ENCODE results near the gene ARL11. TPM values are rescaled to one million over a fixed set of nuclear protein-coding genes. Genes with fewer than 3 reads are reported as not detected.

ARL11 gene
- total and polyA plus RNA-seq, 2 experiments from 2014 or later = 0.10 TPM; not detected in 1

DNA sequence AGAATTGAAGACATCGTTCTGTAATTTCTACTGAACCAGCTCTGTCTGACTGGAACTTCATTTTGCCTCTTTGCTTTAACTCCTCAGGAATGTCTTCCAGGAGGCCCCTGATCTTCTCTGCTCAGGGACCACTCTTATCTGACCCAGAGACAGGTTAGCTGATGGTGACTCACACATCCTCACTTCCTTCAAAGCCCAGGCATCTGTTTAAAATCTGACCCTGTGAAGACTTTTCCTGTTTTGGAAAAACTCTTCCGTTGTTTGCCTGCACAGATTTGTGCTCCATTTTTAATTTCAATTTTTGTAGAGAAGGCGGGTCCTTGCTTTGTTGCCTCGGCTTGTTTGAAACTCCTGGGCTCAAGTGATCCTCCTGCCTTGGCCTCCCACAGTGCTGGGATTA, 1.6 kb downstream of the ARL11 start:
- TF ChIP-seq, protein P1, sequence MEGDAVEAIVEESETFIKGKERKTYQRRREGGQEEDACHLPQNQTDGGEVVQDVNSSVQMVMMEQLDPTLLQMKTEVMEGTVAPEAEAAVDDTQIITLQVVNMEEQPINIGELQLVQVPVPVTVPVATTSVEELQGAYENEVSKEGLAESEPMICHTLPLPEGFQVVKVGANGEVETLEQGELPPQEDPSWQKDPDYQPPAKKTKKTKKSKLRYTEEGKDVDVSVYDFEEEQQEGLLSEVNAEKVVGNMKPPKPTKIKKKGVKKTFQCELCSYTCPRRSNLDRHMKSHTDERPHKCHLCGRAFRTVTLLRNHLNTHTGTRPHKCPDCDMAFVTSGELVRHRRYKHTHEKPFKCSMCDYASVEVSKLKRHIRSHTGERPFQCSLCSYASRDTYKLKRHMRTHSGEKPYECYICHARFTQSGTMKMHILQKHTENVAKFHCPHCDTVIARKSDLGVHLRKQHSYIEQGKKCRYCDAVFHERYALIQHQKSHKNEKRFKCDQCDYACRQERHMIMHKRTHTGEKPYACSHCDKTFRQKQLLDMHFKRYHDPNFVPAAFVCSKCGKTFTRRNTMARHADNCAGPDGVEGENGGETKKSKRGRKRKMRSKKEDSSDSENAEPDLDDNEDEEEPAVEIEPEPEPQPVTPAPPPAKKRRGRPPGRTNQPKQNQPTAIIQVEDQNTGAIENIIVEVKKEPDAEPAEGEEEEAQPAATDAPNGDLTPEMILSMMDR (IDR thresholded peaks at IDR 0.05; ENCODE audit: poor library complexity) = no peak
- TF ChIP-seq EZH2 (IDR thresholded peaks at IDR 0.05; ENCODE audit: borderline replicate concordance) (no peak), EZH2phosphoT487 (IDR thresholded peaks at IDR 0.05; ENCODE audit: low read depth, severe bottlenecking, unreplicated experiment) (no peak)
- H3K27me3 ChIP-seq = no peaks in the 10 kb centered on the region
- H3K4me1 ChIP-seq (ENCODE audit: insufficient read depth) = peaks cover 6% of the 10 kb centered on the region
- WGBS (ENCODE audit: low lambda C conversion rate, missing lambda C conversion rate) = 75% methylated on average over 4 of the region's 4 CpGs
- no peak overlapping the region for H3K27ac ChIP-seq
- no peak overlapping the region for H2AFZ ChIP-seq
- no peak overlapping the region for H3K4me2 ChIP-seq
- no peaks in the 10 kb centered on the region for H3K9me2 ChIP-seq (replicated peaks; ENCODE audit: insufficient read depth)
- H3K79me2 ChIP-seq = no peaks in the 10 kb centered on the region
- no peaks in the 10 kb centered on the region for H3K36me3 ChIP-seq (replicated peaks; ENCODE audit: insufficient read depth, low read depth)
- no peak for DNase-seq (ENCODE audit: low spot score)
- no peaks in the 10 kb centered on the region for H4K20me1 ChIP-seq (ENCODE audit: insufficient read depth, poor library complexity, severe bottlenecking)
- no peak overlapping the region for H3K4me3 ChIP-seq
- H3K9me3 ChIP-seq (ENCODE audit: low read depth) = no peaks in the 10 kb centered on the region

DNA sequence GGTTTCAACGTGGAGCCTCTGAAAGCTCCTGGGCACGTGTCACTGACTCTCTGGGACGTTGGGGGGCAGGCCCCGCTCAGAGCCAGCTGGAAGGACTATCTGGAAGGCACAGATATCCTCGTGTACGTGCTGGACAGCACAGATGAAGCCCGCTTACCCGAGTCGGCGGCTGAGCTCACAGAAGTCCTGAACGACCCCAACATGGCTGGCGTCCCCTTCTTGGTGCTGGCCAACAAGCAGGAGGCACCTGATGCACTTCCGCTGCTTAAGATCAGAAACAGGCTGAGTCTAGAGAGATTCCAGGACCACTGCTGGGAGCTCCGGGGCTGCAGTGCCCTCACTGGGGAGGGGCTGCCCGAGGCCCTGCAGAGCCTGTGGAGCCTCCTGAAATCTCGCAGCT, 2.3 kb downstream of the ARL11 start:
- Histone ChIP-seq H3K9me3 (ENCODE audit: low read depth) (no peaks in the 10 kb centered on the region), H3K36me3 (replicated peaks; ENCODE audit: insufficient read depth, low read depth) (no peaks in the 10 kb centered on the region), H3K9me2 (replicated peaks; ENCODE audit: insufficient read depth) (no peaks in the 10 kb centered on the region)

DNA sequence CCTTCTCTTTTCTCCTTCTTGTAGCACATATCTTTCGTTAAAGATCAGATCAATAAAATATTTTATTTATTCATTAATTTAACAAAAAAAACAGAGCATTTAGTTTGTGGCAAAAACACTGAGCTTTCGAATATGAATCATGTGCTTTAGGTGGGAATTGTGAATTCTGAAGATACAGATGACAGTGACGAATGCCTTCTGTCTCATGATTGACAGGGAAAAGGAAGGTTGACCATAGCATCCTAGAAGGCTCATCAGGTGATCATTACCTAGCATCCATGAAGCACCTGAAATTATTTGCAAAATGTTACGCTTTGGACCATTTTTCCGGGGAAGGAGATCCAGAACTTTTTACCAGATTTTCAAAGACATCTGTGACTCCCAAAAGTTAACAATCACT, 3.8 kb downstream of the ARL11 start:
- Histone ChIP-seq H3K4me2 (no peak overlapping the region), H3K9me3 (ENCODE audit: low read depth) (no peaks in the 10 kb centered on the region), H3K9me2 (replicated peaks; ENCODE audit: insufficient read depth) (no peaks in the 10 kb centered on the region), H3K4me1 (ENCODE audit: insufficient read depth) (no peaks in the 10 kb centered on the region), H3K79me2 (no peaks in the 10 kb centered on the region), H3K4me3 (no peak overlapping the region), H2AFZ (no peak overlapping the region), H3K27me3 (no peaks in the 10 kb centered on the region), H4K20me1 (ENCODE audit: insufficient read depth, poor library complexity, severe bottlenecking) (no peaks in the 10 kb centered on the region), H3K27ac (no peak overlapping the region), H3K36me3 (replicated peaks; ENCODE audit: insufficient read depth, low read depth) (no peaks in the 10 kb centered on the region)
- WGBS (ENCODE audit: low lambda C conversion rate, missing lambda C conversion rate) = 97% methylated on average over 5 of the region's 5 CpGs
- no peak for TF ChIP-seq EZH2phosphoT487 (IDR thresholded peaks at IDR 0.05; ENCODE audit: low read depth, severe bottlenecking, unreplicated experiment)
- no peak for TF ChIP-seq EZH2 (IDR thresholded peaks at IDR 0.05; ENCODE audit: borderline replicate concordance)
- TF ChIP-seq, protein P1 (IDR thresholded peaks at IDR 0.05; ENCODE audit: poor library complexity) = no peak
- DNase-seq (ENCODE audit: low spot score) = no peak

More for the DNA sequence above, 2.3 kb downstream of the ARL11 start:
- Histone ChIP-seq H2AFZ (no peak overlapping the region), H3K27me3 (no peaks in the 10 kb centered on the region), H4K20me1 (ENCODE audit: insufficient read depth, poor library complexity, severe bottlenecking) (no peaks in the 10 kb centered on the region), H3K4me1 (ENCODE audit: insufficient read depth) (peaks cover 3% of the 10 kb centered on the region), H3K27ac (no peak overlapping the region), H3K79me2 (no peaks in the 10 kb centered on the region), H3K4me2 (no peak overlapping the region), H3K4me3 (no peak overlapping the region)
- TF ChIP-seq EZH2 (IDR thresholded peaks at IDR 0.05; ENCODE audit: borderline replicate concordance) = no peak
- TF ChIP-seq EZH2phosphoT487 (IDR thresholded peaks at IDR 0.05; ENCODE audit: low read depth, severe bottlenecking, unreplicated experiment) = no peak
- TF ChIP-seq, protein P1 (IDR thresholded peaks at IDR 0.05; ENCODE audit: poor library complexity) = no peak
- 90% methylated on average over 16 of the region's 16 CpGs for WGBS (ENCODE audit: low lambda C conversion rate, missing lambda C conversion rate)
- no peak for DNase-seq (ENCODE audit: low spot score)

DNA sequence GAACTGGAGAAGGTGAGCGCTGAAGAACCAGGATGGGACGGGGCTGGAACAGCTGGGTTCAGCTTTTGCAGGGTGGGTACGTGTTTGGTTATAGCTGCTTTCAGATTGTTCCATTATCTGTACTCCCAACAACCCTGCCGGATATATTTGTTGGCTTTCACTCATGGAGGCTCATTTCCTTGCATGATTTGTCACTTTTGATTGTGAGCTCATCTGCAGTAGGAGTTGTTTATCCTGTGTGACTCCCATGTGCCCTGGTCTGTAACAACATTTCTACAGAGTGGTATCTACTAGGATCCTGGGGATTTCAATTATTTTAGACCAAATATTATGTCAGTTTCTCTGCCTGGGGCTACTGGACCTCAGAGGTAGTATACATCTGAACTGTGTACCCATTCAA, 5.4 kb downstream of the ARL11 start:
- Histone ChIP-seq H3K4me3 (no peak overlapping the region), H2AFZ (no peak overlapping the region), H3K4me1 (ENCODE audit: insufficient read depth) (no peaks in the 10 kb centered on the region), H3K36me3 (replicated peaks; ENCODE audit: insufficient read depth, low read depth) (no peaks in the 10 kb centered on the region), H3K27me3 (no peaks in the 10 kb centered on the region), H3K9me2 (replicated peaks; ENCODE audit: insufficient read depth) (no peaks in the 10 kb centered on the region), H3K9me3 (ENCODE audit: low read depth) (no peaks in the 10 kb centered on the region), H3K79me2 (no peaks in the 10 kb centered on the region), H4K20me1 (ENCODE audit: insufficient read depth, poor library complexity, severe bottlenecking) (no peaks in the 10 kb centered on the region), H3K4me2 (no peak overlapping the region), H3K27ac (no peak overlapping the region)
- TF ChIP-seq EZH2phosphoT487 (IDR thresholded peaks at IDR 0.05; ENCODE audit: low read depth, severe bottlenecking, unreplicated experiment) (no peak), EZH2 (IDR thresholded peaks at IDR 0.05; ENCODE audit: borderline replicate concordance) (no peak)
- TF ChIP-seq, protein P1 (IDR thresholded peaks at IDR 0.05; ENCODE audit: poor library complexity) = no peak
- 79% methylated on average over 4 of the region's 4 CpGs for WGBS (ENCODE audit: low lambda C conversion rate, missing lambda C conversion rate)
- DNase-seq (ENCODE audit: low spot score) = no peak
